Epithelial cell of prostate (primary cell): ENCODE data around the gene ABCC3.
"Not testable (repeated sequence)": the region's sequence is repeated elsewhere in the genome, so short reads cannot be mapped to it uniquely, and the experiment has no call there.

Experiments
- DNase-seq: peaks from one replicate; pipeline ENCODE4 v3.0.0-alpha.2; 2011; ENCODE audit warnings: low read depth, low spot score
- H3K27ac ChIP-seq: fragments of 450-650 bp; 2 replicates; pipeline ENCODE4 v1.5.1; 2017; ENCODE audit warnings: mild to moderate bottlenecking

ABCC3 gene

GRCh38 chr17:50680126-50680525 lies 45.4 kb downstream of the ABCC3 start:
- no peak overlapping the region for H3K27ac ChIP-seq
- no peak for DNase-seq

- not testable (repeated sequence) for H3K27ac ChIP-seq, DNase-seq
Measured at GRCh38 chr17:50680543-50681262, 46.0 kb downstream of the ABCC3 start.

GRCh38 chr17:50681263-50682200 lies 46.9 kb downstream of the ABCC3 start:
- no peak for DNase-seq
- no peak overlapping the region for H3K27ac ChIP-seq

GRCh38 chr17:50682441-50682840 lies 47.8 kb downstream of the ABCC3 start:
- no peak overlapping the region for H3K27ac ChIP-seq
- no peak for DNase-seq

- H3K27ac ChIP-seq = no peak overlapping the region
- no peak for DNase-seq
Measured at GRCh38 chr17:50682938-50683337, 48.3 kb downstream of the ABCC3 start.

GRCh38 chr17:50683434-50684287 lies 49.0 kb downstream of the ABCC3 start:
- no peak overlapping the region for H3K27ac ChIP-seq
- no peak for DNase-seq

- no peak for DNase-seq
- no peak overlapping the region for H3K27ac ChIP-seq
Measured at GRCh38 chr17:50684288-50684611, 49.6 kb downstream of the ABCC3 start.

- DNase-seq = no peak
- no peak overlapping the region for H3K27ac ChIP-seq
Measured at GRCh38 chr17:50684612-50685333, 50.1 kb downstream of the ABCC3 start.

- DNase-seq = no peak
- no peak overlapping the region for H3K27ac ChIP-seq
Measured at GRCh38 chr17:50685334-50685665, 50.6 kb downstream of the ABCC3 start.

GRCh38 chr17:50685691-50686493 lies 51.2 kb downstream of the ABCC3 start:
- no peak for DNase-seq
- no peak overlapping the region for H3K27ac ChIP-seq

- DNase-seq = no peak
- H3K27ac ChIP-seq = no peak overlapping the region
Measured at GRCh38 chr17:50686494-50687199, 52.0 kb downstream of the ABCC3 start.

GRCh38 chr17:50687200-50688066 lies 52.8 kb downstream of the ABCC3 start:
- no peak for DNase-seq
- H3K27ac ChIP-seq = no peak overlapping the region

GRCh38 chr17:50688245-50688644 lies 53.6 kb downstream of the ABCC3 start:
- H3K27ac ChIP-seq = no peak overlapping the region
- no peak for DNase-seq

- DNase-seq = no peak
- no peak overlapping the region for H3K27ac ChIP-seq
Measured at GRCh38 chr17:50689251-50689650, 54.6 kb downstream of the ABCC3 start.

GRCh38 chr17:50689956-50690886 lies 55.5 kb downstream of the ABCC3 start:
- DNase-seq = no peak

GRCh38 chr17:50690887-50691549 lies 56.3 kb downstream of the ABCC3 start:
- DNase-seq = no peak
- H3K27ac ChIP-seq = no peak overlapping the region

More at GRCh38 chr17:50689956-50690886, 55.5 kb downstream of the ABCC3 start:
- no peak overlapping the region for H3K27ac ChIP-seq
